ENCODE results near the gene NDUFS6. TPM values are rescaled to one million over a fixed set of nuclear protein-coding genes. Genes with fewer than 3 reads are reported as not detected.
A peak's percentile ranks its signal among the peaks of the same experiment; 100 is the strongest.

Gene NDUFS6
- total and polyA plus RNA-seq, 2 of the 4 experiments (the other 2 are of a cell fraction): 10.4 to 69.0 TPM

DNA sequence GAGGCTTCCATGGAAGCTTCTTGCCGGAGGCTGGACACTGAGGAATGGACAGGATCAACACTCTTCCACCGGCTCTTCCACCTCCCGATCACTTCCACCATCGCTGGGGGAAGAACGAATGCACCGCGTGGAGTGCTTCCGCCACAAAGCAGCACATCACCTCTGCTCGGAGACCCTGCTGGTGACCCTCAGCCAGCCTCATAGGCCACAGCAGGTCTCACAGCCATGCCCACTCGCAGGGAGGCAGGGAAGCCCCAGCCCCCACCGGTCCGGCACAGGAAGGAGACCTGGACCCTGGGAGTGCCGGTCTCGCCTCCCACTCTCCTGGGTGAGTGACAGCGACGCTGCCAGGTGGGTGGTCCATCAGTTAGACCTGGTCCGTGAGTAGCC lies 6.3 kb upstream of the NDUFS6 start:
- peak overlapping the region; percentile 17; the same call in 1 of the 2 replicates for H3K56ac ChIP-seq (ENCODE audit: extremely low read depth, insufficient read depth, low read length)
- no peak overlapping the region for H3K9ac ChIP-seq (ENCODE audit: low read depth, low read length)
- 0 out of 2 replicates have a peak, but pooled peaks cover 5% of the 10 kb centered on the region for H4K20me1 ChIP-seq (ENCODE audit: insufficient read depth, low read length)
- H3K9me3 ChIP-seq (ENCODE audit: control insufficient read depth, insufficient read depth, low read length): no peaks in the 10 kb centered on the region
- H3K23ac ChIP-seq (ENCODE audit: low read depth, low read length): peak overlapping the region; percentile 49
- no peak overlapping the region for H3K4me2 ChIP-seq (ENCODE audit: low read depth, low read length)
- H3K18ac ChIP-seq (ENCODE audit: low read depth, low read length): peak overlapping the region; percentile 77
- peak overlapping the region; percentile 74; the same call in 1 of the 2 replicates for H4K5ac ChIP-seq (ENCODE audit: low read depth, low read length)
- H3K4me1 ChIP-seq (ENCODE audit: control insufficient read depth, insufficient read depth, low read length): peaks cover 27% of the 10 kb centered on the region
- no TSS peak for BruUV-seq (replicated peaks)
- ChIA-PET CTCF (no interaction called here), POLR2A (ENCODE audit: unreplicated experiment) (no interaction called here)
- H3K27me3 ChIP-seq (ENCODE audit: control insufficient read depth, insufficient read depth, low read length): no peaks in the 10 kb centered on the region
- H2AFZ ChIP-seq (replicated peaks; ENCODE audit: low read length, poor library complexity): peak overlapping the region; percentile 80
- DNase-seq: no peak
- H4K8ac ChIP-seq (ENCODE audit: low read depth in 2 of 2, low read length in 2 of 2): peak overlapping the region; percentile 65 to 68; a peak in 3 of 4 replicates
- peaks cover 18 to 65% of the 10 kb centered on the region in 2 experiments; a peak in 3 of 4 replicates for H3K79me1 ChIP-seq (ENCODE audit: low read depth in 1 of 2, low read length in 2 of 2)
- H2BK15ac ChIP-seq (ENCODE audit: low read depth, low read length): peak overlapping the region; percentile 79; the same call in 1 of the 3 replicates
- dilution Hi-C loops (cut with HindIII; ENCODE audit: low sequenced_read_pairs, unreplicated experiment) (no loop called here), intact Hi-C loops (cut with micrococcal nuclease) (no loop called here), in situ Hi-C loops (cut with MboI; ENCODE audit: low sequenced_read_pairs) (loop anchor here (25.0 kb wide), 1 partner anchor 833 kb away; no protein-coding TSS in a partner anchor)
- H3K36me3 ChIP-seq (ENCODE audit: control insufficient read depth, insufficient read depth, low read length): peaks cover 26% of the 10 kb centered on the region
- peak overlapping the region; percentile 95 for H2BK120ac ChIP-seq (ENCODE audit: low read depth, low read length)
- WGBS, 2 experiments (ENCODE audit: extremely low coverage in 2 of 2, insufficient read length in 1 of 2): 78% methylated on average over 7 of the region's 17 CpGs; no CpG with 5 or more reads in 1 of the 2 experiments
- H3K4me3 ChIP-seq (ENCODE audit: insufficient read depth, low read depth, low read length): no peak overlapping the region
- peak overlapping the region; percentile 98 for H3K4ac ChIP-seq (ENCODE audit: low read depth, low read length)
- H2BK5ac ChIP-seq (ENCODE audit: low read depth, low read length, poor library complexity, severe bottlenecking): peak overlapping the region; percentile 98
- H2AK5ac ChIP-seq (ENCODE audit: low read depth, low read length): peak overlapping the region; percentile 88
- H3K27ac ChIP-seq (ENCODE audit: insufficient read depth, low read length): peak overlapping the region; percentile 83
- peak overlapping the region; percentile 73 for H2AK9ac ChIP-seq (replicated peaks; ENCODE audit: low read depth, low read length, poor library complexity)
- no peak for ATAC-seq (ENCODE audit: low read depth)
- peak overlapping the region; percentile 94 for H4K91ac ChIP-seq (ENCODE audit: insufficient read depth, low read depth, low read length)
- TF ChIP-seq, protein P1, sequence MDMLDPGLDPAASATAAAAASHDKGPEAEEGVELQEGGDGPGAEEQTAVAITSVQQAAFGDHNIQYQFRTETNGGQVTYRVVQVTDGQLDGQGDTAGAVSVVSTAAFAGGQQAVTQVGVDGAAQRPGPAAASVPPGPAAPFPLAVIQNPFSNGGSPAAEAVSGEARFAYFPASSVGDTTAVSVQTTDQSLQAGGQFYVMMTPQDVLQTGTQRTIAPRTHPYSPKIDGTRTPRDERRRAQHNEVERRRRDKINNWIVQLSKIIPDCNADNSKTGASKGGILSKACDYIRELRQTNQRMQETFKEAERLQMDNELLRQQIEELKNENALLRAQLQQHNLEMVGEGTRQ (IDR thresholded peaks at IDR 0.05; ENCODE audit: low read depth, low read length): no peak
- TF ChIP-seq CHD1 (IDR thresholded peaks at IDR 0.05; ENCODE audit: low read depth, low read length) (no peak), CEBPB (IDR thresholded peaks at IDR 0.05; ENCODE audit: low read depth, low read length) (no peak), BHLHE40 (IDR thresholded peaks at IDR 0.05; ENCODE audit: low read depth, low read length) (no peak), MAFK (IDR thresholded peaks at IDR 0.05; ENCODE audit: low read depth, low read length) (no peak), RAD21 (IDR thresholded peaks at IDR 0.05; ENCODE audit: low read length) (no peak), SMC3 (IDR thresholded peaks at IDR 0.05; ENCODE audit: low read depth, low read length) (no peak), MXI1 (IDR thresholded peaks at IDR 0.05; ENCODE audit: borderline replicate concordance, low read depth, low read length) (no peak), NFE2L2 (IDR thresholded peaks at IDR 0.05; ENCODE audit: low read depth, low read length) (no peak), FOS (IDR thresholded peaks at IDR 0.05; ENCODE audit: low read depth, low read length) (no peak), POLR2A (IDR thresholded peaks at IDR 0.05; ENCODE audit: low read depth, low read length) (no peak), MAZ (IDR thresholded peaks at IDR 0.05; ENCODE audit: borderline replicate concordance, low read depth, low read length) (no peak), RCOR1 (IDR thresholded peaks at IDR 0.05; ENCODE audit: insufficient replicate concordance, low read length) (no peak), RFX5 (IDR thresholded peaks at IDR 0.05; ENCODE audit: low read depth, low read length) (no peak)
- TF ChIP-seq, protein P2, sequence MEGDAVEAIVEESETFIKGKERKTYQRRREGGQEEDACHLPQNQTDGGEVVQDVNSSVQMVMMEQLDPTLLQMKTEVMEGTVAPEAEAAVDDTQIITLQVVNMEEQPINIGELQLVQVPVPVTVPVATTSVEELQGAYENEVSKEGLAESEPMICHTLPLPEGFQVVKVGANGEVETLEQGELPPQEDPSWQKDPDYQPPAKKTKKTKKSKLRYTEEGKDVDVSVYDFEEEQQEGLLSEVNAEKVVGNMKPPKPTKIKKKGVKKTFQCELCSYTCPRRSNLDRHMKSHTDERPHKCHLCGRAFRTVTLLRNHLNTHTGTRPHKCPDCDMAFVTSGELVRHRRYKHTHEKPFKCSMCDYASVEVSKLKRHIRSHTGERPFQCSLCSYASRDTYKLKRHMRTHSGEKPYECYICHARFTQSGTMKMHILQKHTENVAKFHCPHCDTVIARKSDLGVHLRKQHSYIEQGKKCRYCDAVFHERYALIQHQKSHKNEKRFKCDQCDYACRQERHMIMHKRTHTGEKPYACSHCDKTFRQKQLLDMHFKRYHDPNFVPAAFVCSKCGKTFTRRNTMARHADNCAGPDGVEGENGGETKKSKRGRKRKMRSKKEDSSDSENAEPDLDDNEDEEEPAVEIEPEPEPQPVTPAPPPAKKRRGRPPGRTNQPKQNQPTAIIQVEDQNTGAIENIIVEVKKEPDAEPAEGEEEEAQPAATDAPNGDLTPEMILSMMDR (conservative IDR thresholded peaks at IDR 0.05; ENCODE audit: low read depth, low read length): no peak
- TF ChIP-seq, protein P3, sequence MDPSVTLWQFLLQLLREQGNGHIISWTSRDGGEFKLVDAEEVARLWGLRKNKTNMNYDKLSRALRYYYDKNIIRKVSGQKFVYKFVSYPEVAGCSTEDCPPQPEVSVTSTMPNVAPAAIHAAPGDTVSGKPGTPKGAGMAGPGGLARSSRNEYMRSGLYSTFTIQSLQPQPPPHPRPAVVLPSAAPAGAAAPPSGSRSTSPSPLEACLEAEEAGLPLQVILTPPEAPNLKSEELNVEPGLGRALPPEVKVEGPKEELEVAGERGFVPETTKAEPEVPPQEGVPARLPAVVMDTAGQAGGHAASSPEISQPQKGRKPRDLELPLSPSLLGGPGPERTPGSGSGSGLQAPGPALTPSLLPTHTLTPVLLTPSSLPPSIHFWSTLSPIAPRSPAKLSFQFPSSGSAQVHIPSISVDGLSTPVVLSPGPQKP (IDR thresholded peaks at IDR 0.05; ENCODE audit: borderline replicate concordance, low read depth, low read length): no peak
- H3K9me1 ChIP-seq (ENCODE audit: insufficient read depth, low read length): peaks cover 15% of the 10 kb centered on the region
- peak overlapping the region; percentile 90 for H2BK20ac ChIP-seq (ENCODE audit: low read depth, low read length)
- H3K14ac ChIP-seq (replicated peaks; ENCODE audit: low read depth, low read length): peak overlapping the region; percentile 12; the same call in 1 of the 2 replicates

All from IMR-90 (cell line).